ENCODE results near the gene TUT4. TPM values are rescaled to one million over a fixed set of nuclear protein-coding genes. Genes with fewer than 3 reads are reported as not detected.

The TUT4 gene
- total and polyA plus RNA-seq, 2 of the 4 experiments (the other 2 are of a cell fraction), result 10.9 to 40.0 TPM

DNA sequence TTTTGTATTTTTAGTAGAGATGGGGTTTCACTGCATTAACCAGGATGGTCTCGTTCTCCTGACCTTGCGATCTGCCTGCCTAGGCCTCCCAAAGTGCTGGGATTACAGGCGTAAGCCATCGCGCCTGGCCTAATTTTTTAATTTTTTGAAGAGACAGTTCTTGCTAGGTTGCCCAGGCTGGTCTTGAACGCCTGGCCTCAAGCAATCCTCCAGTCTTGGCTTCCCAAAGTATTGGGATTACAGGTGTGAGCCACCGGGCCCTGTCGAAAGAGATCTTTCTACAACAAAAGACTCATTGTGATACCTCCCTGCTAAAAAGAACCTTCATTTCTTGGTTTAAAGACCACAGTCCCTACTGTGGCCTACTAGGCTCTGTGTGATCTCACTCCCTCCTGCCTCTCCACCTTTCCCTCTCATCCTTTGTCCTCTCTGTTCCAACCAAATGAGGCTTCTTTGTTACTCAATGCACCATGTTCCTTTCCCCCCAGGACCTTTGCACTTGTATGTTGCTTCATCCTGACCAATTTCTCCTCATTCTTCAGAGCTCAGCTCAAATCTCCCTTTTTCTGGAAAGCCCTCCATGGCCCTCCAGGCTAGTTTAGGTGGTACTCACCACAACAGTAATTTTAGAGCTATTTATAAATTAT lies 47.8 kb upstream of the TUT4 start:
- dilution Hi-C loops (cut with HindIII; ENCODE audit: low sequenced_read_pairs, unreplicated experiment) (no loop called here), intact Hi-C loops (cut with micrococcal nuclease) (no loop called here), in situ Hi-C loops (cut with MboI; ENCODE audit: low sequenced_read_pairs) (no loop called here)
- H3K36me3 ChIP-seq (ENCODE audit: control insufficient read depth, insufficient read depth, low read length), result no peaks in the 10 kb centered on the region
- H3K56ac ChIP-seq (ENCODE audit: extremely low read depth, insufficient read depth, low read length), result no peak overlapping the region
- POLR2A ChIA-PET (ENCODE audit: unreplicated experiment), result no interaction called here
- WGBS, 2 experiments (ENCODE audit: extremely low coverage in 2 of 2, insufficient read length in 1 of 2), result 96% methylated on average over 6 of the region's 8 CpGs; no CpG with 5 or more reads in 1 of the 2 experiments
- BruUV-seq (replicated peaks), result no TSS peak
- H4K91ac ChIP-seq (ENCODE audit: insufficient read depth, low read depth, low read length), result no peak overlapping the region
- no peak overlapping the region for H3K23ac ChIP-seq (ENCODE audit: low read depth, low read length)
- no peak overlapping the region for H3K18ac ChIP-seq (ENCODE audit: low read depth, low read length)
- H4K5ac ChIP-seq (ENCODE audit: low read depth, low read length), result no peak overlapping the region
- H2BK15ac ChIP-seq (ENCODE audit: low read depth, low read length), result no peak overlapping the region
- H3K9me3 ChIP-seq (ENCODE audit: control insufficient read depth, insufficient read depth, low read length), result no peaks in the 10 kb centered on the region
- ATAC-seq (ENCODE audit: low read depth) (no peak), DNase-seq (no peak)
- H3K4ac ChIP-seq (ENCODE audit: low read depth, low read length), result no peak overlapping the region
- no peak overlapping the region for H2AFZ ChIP-seq (replicated peaks; ENCODE audit: low read length, poor library complexity)
- no peak overlapping the region for H2BK120ac ChIP-seq (ENCODE audit: low read depth, low read length)
- H2BK20ac ChIP-seq (ENCODE audit: low read depth, low read length), result no peak overlapping the region
- H2BK5ac ChIP-seq (ENCODE audit: low read depth, low read length, poor library complexity, severe bottlenecking), result no peak overlapping the region
- TF ChIP-seq RFX5 (IDR thresholded peaks at IDR 0.05; ENCODE audit: low read depth, low read length), result no peak
- TF ChIP-seq, protein P1, sequence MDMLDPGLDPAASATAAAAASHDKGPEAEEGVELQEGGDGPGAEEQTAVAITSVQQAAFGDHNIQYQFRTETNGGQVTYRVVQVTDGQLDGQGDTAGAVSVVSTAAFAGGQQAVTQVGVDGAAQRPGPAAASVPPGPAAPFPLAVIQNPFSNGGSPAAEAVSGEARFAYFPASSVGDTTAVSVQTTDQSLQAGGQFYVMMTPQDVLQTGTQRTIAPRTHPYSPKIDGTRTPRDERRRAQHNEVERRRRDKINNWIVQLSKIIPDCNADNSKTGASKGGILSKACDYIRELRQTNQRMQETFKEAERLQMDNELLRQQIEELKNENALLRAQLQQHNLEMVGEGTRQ (IDR thresholded peaks at IDR 0.05; ENCODE audit: low read depth, low read length), result no peak
- TF ChIP-seq POLR2A (IDR thresholded peaks at IDR 0.05; ENCODE audit: low read depth, low read length), result no peak
- no peak for TF ChIP-seq MXI1 (IDR thresholded peaks at IDR 0.05; ENCODE audit: borderline replicate concordance, low read depth, low read length)
- TF ChIP-seq RAD21 (IDR thresholded peaks at IDR 0.05; ENCODE audit: low read length), result no peak
- no peak for TF ChIP-seq NFE2L2 (IDR thresholded peaks at IDR 0.05; ENCODE audit: low read depth, low read length)
- no peak for TF ChIP-seq CHD1 (IDR thresholded peaks at IDR 0.05; ENCODE audit: low read depth, low read length)
- no peak for TF ChIP-seq FOS (IDR thresholded peaks at IDR 0.05; ENCODE audit: low read depth, low read length)
- TF ChIP-seq, protein P2, sequence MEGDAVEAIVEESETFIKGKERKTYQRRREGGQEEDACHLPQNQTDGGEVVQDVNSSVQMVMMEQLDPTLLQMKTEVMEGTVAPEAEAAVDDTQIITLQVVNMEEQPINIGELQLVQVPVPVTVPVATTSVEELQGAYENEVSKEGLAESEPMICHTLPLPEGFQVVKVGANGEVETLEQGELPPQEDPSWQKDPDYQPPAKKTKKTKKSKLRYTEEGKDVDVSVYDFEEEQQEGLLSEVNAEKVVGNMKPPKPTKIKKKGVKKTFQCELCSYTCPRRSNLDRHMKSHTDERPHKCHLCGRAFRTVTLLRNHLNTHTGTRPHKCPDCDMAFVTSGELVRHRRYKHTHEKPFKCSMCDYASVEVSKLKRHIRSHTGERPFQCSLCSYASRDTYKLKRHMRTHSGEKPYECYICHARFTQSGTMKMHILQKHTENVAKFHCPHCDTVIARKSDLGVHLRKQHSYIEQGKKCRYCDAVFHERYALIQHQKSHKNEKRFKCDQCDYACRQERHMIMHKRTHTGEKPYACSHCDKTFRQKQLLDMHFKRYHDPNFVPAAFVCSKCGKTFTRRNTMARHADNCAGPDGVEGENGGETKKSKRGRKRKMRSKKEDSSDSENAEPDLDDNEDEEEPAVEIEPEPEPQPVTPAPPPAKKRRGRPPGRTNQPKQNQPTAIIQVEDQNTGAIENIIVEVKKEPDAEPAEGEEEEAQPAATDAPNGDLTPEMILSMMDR (conservative IDR thresholded peaks at IDR 0.05; ENCODE audit: low read depth, low read length), result no peak
- TF ChIP-seq MAZ (IDR thresholded peaks at IDR 0.05; ENCODE audit: borderline replicate concordance, low read depth, low read length), result no peak
- no peak for TF ChIP-seq BHLHE40 (IDR thresholded peaks at IDR 0.05; ENCODE audit: low read depth, low read length)
- TF ChIP-seq MAFK (IDR thresholded peaks at IDR 0.05; ENCODE audit: low read depth, low read length), result no peak
- TF ChIP-seq, protein P3, sequence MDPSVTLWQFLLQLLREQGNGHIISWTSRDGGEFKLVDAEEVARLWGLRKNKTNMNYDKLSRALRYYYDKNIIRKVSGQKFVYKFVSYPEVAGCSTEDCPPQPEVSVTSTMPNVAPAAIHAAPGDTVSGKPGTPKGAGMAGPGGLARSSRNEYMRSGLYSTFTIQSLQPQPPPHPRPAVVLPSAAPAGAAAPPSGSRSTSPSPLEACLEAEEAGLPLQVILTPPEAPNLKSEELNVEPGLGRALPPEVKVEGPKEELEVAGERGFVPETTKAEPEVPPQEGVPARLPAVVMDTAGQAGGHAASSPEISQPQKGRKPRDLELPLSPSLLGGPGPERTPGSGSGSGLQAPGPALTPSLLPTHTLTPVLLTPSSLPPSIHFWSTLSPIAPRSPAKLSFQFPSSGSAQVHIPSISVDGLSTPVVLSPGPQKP (IDR thresholded peaks at IDR 0.05; ENCODE audit: borderline replicate concordance, low read depth, low read length), result no peak
- no peak for TF ChIP-seq RCOR1 (IDR thresholded peaks at IDR 0.05; ENCODE audit: insufficient replicate concordance, low read length)
- H3K4me3 ChIP-seq (ENCODE audit: insufficient read depth, low read depth, low read length), result no peak overlapping the region
- no peaks in the 10 kb centered on the region for H3K79me1 ChIP-seq (ENCODE audit: low read depth in 1 of 2, low read length in 2 of 2)
- no peak overlapping the region for H2AK9ac ChIP-seq (replicated peaks; ENCODE audit: low read depth, low read length, poor library complexity)
- no peak overlapping the region for H4K8ac ChIP-seq (ENCODE audit: low read depth in 2 of 2, low read length in 2 of 2)
- peaks cover 7% of the 10 kb centered on the region for H3K9me1 ChIP-seq (ENCODE audit: insufficient read depth, low read length)
- H2AK5ac ChIP-seq (ENCODE audit: low read depth, low read length), result no peak overlapping the region
- peaks cover 5% of the 10 kb centered on the region; the same call in 1 of the 2 replicates for H3K4me1 ChIP-seq (ENCODE audit: control insufficient read depth, insufficient read depth, low read length)
- no peak overlapping the region for H3K14ac ChIP-seq (replicated peaks; ENCODE audit: low read depth, low read length)
- peaks cover 12% of the 10 kb centered on the region for H3K27me3 ChIP-seq (ENCODE audit: control insufficient read depth, insufficient read depth, low read length)
- no peak overlapping the region for H3K27ac ChIP-seq (ENCODE audit: insufficient read depth, low read length)
- CTCF ChIA-PET, result no interaction called here
- no peaks in the 10 kb centered on the region for H4K20me1 ChIP-seq (ENCODE audit: insufficient read depth, low read length)
- H3K9ac ChIP-seq (ENCODE audit: low read depth, low read length), result no peak overlapping the region
- H3K4me2 ChIP-seq (ENCODE audit: low read depth, low read length), result no peak overlapping the region
